ENCODE data around the gene MTARC2.
A peak's percentile ranks its signal among the peaks of the same experiment; 100 is the strongest.

Gene MTARC2

DNA sequence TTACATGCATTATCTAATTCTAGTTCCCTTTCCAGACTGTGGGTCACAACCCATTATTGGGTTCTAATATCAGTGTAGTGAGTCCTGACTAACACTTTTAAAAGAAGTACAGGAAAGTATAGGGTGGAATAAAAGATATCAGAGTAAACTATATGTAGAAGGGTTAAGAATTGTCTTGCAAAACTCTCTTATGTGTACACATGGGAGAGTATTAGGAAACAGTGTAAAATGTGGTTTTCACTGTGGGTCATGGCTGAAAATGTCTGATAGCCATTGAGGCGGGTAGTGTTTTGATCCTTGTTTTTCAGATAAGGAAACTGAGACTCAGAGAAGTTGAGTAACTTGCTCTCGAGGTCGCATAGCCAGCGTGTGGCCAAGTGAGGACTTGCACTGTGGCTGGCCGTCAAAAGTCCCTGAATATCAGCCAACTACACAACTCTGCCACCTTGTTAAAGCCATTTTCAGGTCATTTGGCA is 20.0 kb downstream of the MTARC2 start:
- DNase-seq (ENCODE audit: low read depth in 2 of 2) = no peak

DNA sequence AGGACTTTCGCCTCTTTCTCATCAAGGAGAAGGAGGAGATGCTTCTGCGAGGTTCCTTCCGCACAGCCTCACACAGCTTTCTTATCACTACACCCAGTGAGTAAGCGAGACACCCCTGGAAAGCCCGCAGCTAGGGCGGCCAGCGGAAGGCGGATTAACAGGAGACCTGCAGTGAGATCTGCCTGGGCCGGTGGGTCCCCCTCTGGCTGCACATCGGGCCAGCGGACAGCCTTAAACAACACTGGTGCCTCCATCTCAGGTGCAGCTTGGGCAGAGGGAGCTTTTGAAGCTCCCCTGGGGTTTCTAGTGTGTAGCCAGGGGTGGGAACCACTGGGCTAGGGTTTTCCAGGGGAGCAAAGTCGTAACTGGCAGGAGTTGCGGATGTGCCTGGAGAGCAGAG is 21.1 kb downstream of the MTARC2 start:
- no peak for DNase-seq (ENCODE audit: low read depth in 2 of 2)

DNA sequence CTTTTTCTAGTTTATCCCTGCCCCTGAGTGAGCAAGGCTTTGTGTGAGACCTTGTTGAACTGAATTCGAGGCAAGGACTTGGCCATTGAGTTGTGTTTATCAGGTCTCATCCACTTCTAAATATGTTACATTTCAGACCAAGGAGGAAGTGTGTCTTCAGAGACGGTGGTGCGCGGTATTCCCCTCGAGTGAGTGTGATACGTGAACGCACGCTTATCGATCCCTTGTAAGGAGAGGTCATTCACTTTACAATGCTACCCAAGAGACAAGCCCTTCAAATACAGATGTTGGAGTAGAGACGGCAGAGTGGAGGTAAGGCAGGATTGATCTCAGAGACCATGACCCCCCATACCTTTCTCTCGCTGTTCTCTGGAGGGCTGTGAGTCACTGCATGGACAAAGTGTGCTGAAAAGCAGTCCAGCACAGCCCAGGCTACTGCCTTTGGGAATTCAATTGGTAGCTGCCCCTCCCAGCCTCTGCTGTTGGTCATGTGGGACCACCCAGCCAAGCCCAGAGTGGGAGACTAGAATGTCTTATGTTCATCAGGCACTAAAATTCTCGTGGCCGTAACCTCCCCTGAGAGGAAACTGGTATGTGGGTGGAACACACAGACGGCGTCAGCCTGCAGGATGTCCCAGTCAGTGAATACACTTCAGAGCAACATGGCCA is 22.3 kb downstream of the MTARC2 start:
- DNase-seq (ENCODE audit: low read depth in 2 of 2) = no peak

DNA sequence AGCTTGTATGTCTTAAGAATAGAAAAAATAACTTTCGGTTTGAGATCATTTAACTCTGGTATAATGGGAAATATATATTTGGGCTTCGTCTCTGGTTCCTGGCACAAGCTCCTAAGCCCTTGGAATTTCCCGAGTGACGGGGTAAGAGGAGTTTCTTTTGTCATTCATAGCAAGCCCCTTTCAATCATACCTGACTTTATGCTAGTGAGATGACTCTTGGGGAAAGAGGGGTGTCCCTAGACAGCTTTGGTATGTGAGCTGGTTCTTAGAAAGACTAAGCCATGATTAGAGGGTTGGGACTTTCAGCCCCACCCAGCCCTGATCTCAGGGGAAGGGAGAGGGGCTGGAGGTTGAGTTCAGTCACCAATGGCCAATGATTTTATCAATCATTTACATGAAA is 24.7 kb downstream of the MTARC2 start:
- DNase-seq (ENCODE audit: low read depth in 2 of 2) = no peak

DNA sequence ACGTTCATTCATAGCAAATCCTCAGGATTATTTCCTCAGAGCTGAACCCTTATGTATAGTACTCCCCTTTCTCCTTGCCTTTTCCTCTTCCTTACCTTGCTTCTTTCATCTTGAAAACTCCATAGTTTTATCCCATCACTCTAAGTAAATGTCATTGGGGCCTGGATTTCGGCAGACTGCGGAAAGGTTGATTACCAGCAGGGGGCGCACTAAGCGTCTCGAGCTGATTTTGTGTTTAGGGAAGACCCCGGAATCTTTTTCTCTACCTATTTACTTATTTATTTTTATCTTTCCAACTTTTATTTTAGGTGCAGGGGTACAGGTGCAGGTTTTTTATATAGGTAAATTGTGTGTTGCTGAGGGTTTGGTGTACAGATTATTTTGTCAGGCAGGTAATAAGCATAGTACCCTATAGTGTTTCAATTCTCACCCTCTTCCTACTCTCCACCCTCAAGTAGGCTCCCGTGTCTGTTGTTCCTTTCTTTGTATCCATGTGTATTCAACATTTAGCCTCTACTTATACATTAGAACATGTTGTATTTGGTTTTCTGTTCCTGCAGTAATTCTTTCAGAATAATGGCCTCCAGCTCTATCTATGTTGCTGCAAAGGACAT is 27.2 kb downstream of the MTARC2 start:
- peak in 1 of 2 experiments; percentile 35 for DNase-seq (ENCODE audit: low read depth in 2 of 2)

DNA sequence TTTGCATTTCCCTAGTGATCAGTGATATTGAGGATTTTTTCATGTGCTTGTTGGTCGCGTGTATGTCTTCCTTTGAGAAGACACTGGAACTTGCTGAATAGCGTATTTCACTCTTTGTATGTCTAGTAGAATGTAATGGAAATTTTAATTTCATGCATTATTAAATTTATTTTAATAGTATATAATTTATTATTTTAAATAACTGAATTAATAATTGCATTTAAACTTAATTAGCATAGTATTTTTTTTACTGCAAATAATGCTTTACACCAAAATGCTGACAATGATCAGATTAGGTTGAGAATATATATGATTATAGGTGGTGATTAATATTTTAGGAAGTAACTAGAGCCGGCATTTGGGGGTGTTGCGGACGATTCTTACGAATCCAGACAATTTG is 28.1 kb downstream of the MTARC2 start:
- DNase-seq (ENCODE audit: low read depth in 2 of 2) = no peak

DNA sequence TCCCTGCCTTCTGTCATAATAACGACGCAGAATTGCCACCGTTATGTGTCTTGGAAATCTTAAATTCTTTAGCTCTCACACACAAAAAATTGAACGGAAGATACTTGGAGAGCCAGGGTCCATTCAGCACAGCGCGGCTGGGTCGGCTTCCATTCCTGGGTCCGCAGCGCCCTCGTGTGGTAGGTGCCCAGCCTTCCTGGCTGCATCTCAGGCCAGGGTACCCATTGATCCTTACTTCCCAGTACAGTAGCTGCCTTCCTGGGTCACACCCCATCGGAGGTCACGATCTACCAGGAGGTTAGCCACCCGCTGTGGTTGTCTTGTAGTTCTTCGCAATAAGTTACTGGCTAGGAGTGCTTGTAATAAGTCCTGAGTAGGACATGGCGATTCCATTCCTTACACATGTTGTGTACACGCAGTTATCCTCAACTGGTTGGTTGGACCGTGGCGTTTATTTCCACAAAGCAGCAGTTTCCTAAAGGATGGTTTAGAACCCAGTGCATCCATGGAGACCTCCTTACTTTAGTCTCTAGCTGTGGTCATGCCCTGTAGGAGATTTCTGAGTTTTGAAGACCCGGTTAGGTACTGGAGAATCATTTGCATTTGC is 28.7 kb downstream of the MTARC2 start:
- peak; percentile 54 to 68 for DNase-seq (ENCODE audit: low read depth in 2 of 2)

DNA sequence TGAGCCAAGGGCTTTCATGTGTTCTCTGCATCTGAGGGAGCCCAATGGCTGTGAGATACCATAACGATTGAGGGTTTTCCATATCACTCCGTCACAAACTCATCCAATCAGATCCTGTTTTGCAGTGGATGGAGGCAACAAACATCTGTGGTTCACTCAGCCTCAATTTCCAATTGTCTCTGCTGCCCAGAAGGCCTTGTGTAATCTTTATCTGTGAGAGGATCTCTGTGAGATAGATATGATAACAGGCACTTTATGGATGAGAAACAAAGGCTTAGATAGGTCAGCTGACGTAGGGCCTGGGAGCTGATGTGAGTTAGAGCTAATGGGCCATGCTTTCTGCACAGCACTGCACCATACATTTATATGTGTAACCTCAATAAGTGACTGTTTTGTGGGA is 35.3 kb downstream of the MTARC2 start:
- DNase-seq (ENCODE audit: low read depth in 2 of 2) = no peak

DNA sequence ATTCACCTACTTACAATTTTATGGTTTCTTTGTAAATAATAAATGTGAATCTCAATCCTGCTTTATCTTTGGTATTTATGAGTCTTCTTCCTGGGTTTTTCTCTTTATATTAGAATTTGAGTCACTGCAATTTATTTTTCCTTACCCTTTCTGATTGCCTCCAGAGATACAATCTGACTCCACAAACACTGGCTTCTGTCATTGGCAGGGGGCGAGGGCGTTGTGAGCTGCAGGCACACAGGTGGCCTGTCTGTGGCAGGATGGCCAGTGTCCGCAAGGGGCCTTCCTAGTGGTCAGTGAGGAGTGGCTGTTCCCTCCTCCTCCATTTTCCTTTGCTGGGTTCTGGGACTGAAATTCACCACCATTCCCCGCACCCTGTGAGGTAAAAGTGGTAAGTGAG is 36.6 kb downstream of the MTARC2 start:
- DNase-seq (ENCODE audit: low read depth in 2 of 2) = no peak

DNA sequence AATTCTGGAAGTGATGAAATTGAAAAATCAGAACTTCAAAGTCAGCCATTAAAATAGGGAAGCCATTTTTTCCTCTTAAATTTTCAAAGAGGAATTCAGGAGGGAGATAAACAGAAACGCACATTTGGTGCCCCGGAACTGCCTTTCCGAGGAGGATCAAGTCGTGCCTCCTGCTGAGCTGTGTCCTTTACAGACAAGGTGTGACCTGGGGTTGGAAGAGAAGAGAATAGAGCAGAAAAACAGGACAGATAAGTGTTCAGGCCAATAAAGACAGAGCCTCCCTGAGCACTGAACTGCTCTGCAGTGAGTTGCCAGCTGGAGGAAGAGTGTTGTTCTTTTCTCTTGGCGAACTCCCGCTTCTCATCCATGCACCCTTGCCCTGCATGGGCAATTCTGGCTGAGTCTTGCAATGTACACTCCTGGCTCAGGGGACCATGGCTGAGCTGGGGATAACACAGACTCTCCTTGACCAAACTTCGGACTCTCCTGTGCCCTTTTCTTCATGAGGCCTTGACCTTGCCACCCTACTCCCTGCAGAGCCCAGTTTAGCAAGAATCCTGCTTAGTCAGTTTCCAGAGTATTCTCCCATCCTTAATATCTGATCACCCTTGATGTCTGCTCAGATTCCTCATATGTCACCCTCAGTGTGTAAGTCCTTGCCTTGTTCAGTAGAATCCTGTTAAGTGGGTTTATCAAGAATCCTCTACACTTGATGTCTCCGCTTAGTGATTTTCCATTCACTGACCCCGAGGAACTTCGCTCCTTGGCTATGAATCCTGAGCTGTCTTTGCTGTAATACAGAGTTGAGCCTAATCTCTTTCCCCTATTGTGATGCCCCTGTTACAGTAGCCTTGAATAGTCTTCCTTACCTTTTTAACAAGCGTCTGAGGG is 37.3 kb downstream of the MTARC2 start:
- no peak for DNase-seq (ENCODE audit: low read depth in 2 of 2)

DNA sequence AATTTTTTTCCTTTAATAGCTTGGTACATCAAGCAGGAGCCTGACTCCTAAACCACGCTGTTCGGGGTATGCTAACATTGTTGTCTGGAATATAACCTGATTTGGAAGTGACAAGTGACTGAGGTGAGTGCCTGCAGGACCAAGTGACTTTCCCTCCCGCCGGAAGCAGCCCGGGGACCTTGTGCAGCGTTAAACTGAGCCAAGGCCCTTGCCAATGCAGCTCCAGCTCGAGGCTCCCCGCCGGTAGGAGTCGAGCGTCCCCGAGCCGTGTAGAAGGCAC is 37.9 kb downstream of the MTARC2 start:
- no peak for DNase-seq (ENCODE audit: low read depth in 2 of 2)

DNA sequence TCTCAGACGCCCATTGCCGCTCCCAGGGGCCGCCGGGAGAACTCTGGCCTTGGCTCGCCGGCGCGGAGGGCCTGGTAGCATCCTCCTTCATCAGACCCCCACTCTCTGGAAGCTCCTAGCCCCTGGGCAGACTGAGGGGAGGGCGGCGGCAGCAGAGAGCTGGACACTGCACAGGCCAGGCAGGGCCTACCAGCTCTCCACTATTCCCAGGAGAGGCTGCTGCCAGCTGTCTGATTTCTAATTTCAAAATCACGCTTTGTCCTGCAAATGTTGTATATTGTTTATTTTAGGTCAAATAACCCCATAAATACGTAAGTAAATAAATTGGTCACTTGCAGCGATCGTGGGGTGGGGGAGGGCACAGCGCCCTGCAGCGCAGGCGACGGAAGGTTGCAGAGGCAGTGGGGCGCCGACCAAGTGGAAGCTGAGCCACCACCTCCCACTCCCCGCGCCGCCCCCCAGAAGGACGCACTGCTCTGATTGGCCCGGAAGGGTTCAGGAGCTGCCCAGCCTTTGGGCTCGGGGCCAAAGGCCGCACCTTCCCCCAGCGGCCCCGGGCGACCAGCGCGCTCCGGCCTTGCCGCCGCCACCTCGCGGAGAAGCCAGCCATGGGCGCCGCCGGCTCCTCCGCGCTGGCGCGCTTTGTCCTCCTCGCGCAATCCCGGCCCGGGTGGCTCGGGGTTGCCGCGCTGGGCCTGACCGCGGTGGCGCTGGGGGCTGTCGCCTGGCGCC is 38.4 kb downstream of the MTARC2 start, which contains the start of gene MTARC1:
Gene MTARC1 (plus strand): TSS at position 577 of the 732 bp plus-strand sequence. CDS start 32 bp downstream, at position 609.
- DNase-seq (ENCODE audit: low read depth in 2 of 2) = no peak

DNA sequence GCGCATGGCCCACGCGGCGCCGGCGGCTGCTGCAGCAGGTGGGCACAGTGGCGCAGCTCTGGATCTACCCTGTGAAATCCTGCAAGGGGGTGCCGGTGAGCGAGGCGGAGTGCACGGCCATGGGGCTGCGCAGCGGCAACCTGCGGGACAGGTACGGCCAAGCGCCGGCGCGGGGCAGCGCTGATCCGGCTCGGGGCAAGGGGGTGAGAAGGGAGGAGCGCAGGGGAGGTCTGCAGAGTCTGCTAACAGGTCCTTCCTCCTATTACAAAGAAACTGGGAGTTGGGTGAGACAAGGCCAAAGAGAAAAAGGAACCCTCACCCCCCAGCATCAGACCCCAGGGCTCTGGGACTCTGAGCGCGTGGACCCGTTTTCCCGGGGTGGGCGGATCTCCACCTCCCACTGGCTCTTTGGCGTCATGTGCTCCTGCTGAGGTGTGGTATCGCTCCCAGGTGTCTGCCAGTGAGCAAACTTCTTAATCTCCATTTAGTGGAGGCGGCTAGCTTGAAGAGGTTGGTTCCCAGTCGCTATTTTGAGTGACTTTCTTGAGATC is 39.0 kb downstream of the MTARC2 start:
- DNase-seq (ENCODE audit: low read depth in 2 of 2) = no peak

DNA sequence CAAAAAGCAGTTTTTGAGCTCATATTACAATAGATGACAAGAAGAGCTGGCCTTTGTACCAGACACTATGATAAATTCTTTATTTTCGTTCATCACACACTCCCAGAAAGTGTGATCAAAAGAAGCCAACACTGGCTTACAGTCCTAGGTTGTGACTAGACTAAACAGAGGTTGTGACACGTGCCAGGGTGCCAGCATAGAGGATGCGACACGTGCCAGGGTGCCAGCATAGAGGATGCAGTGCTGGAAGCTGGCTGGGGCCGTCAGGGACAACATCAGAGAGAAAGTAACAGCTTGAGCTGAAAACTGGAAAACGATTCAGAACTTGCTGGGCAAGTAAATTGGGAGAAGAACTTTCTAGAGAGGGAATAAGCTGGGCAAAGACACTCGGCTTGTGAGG is 40.8 kb downstream of the MTARC2 start:
- no peak for DNase-seq (ENCODE audit: low read depth in 2 of 2)

DNA sequence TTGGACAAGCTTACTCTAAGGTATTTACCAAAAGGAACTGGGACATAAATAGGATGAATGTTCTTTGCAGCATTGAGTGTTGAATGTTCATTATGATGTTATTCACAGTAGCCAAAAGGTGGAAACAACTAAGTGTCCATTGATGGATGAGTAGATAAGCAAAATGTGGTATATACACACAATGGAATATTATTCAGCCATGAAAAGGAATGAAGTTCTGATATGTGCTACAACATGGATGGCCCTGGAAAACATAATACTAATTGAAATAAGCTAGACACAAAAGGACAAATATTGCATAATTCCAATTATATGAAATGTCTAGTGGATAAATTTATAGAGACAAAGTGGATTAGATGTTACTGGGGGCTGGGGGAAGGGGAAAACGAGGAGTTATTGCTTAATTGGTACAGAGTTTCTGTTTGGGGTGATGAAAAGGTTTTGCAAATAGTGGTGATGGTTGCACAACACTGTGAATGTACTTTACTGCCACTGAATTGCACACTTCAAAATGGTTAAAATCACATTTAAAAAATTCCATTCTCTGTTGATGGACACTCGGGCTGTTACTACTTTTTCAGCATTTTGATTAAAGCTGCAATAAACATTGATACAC is 41.5 kb downstream of the MTARC2 start:
- no peak for DNase-seq (ENCODE audit: low read depth in 2 of 2)

DNA sequence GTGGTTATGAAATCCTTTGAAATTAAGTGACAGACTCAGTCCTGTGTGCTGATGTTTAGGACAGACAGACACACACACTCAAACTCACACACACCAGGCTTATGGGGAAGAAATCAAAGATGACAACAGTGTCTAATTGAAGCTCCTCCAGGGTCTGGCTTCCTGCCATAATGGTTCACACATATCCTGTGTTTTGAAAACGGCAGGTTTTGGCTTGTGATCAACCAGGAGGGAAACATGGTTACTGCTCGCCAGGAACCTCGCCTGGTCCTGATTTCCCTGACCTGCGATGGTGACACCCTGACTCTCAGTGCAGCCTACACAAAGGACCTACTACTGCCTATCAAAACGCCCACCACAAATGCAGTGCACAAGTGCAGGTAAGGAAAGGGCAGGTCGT is 43.2 kb downstream of the MTARC2 start:
- no peak for DNase-seq (ENCODE audit: low read depth in 2 of 2)

DNA sequence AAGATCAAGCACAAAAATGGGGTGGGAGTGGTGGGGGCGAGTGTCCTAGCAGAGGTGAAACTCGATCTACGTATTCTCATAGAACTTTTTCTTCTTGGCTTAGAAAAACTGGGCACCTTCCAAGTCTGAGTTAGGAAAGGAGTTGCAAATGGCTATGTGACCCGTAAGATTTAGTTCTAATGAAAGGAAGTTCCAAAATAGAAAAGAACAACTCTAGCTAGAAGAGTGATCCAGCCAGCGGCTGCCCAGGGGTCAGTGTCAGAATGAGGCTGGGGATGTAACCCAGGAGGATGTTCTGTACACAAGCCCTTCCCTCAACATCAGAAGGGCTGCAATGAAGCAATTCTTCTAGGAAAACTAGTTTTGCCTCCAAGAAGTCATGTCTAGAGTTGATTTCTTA is 43.8 kb downstream of the MTARC2 start:
- DNase-seq (ENCODE audit: low read depth in 2 of 2) = no peak

DNA sequence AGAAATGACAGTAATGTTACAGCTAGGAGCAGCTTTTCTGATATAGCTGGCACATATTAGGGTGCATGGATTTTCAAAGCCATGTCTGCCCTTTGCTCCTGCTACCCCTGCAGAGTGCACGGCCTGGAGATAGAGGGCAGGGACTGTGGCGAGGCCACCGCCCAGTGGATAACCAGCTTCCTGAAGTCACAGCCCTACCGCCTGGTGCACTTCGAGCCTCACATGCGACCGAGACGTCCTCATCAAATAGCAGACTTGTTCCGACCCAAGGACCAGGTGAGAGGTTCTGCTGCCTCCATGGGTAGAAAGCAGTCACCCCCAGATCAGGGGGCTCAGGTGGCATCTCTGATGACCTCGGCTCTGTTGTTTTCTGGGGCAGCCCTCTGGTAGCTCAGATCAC is 48.4 kb downstream of the MTARC2 start:
- DNase-seq (ENCODE audit: low read depth in 2 of 2) = no peak

DNA sequence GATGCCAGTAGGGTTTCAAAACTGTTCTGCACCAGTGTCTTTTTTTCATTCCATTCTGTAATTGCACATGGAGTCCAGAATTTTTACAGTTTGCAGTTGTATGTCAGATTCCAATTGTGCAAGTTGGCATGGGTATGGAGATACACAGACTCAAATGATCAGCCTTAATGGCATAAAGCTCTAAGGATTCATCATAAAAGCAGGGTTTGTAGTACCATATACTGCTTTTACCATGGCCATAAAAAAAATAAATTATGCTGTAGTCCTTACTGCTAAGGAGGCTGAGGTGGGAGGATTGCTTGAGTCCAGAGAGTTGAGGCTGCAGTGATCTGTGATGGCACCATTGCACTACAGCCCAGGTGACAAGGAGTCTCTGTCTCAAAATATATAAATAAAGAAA is 48.9 kb downstream of the MTARC2 start:
- no peak for DNase-seq (ENCODE audit: low read depth in 2 of 2)

DNA sequence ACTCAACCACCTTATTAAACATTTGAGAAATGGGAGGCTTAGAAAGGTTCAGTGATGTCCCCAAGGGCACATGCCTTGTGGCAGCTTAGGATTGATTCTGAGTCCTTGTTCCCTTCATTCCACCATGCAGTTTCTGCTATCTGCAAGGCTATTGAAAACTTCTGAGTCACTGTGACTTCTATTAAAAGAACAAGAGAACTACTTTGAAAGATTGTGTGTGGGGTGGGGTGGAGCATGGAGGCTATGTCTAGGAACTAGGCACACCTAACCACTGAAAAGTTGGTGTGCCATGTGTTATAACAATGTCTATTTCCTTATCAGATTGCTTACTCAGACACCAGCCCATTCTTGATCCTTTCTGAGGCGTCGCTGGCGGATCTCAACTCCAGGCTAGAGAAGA is 49.4 kb downstream of the MTARC2 start:
- DNase-seq (ENCODE audit: low read depth in 2 of 2) = no peak

DNA sequence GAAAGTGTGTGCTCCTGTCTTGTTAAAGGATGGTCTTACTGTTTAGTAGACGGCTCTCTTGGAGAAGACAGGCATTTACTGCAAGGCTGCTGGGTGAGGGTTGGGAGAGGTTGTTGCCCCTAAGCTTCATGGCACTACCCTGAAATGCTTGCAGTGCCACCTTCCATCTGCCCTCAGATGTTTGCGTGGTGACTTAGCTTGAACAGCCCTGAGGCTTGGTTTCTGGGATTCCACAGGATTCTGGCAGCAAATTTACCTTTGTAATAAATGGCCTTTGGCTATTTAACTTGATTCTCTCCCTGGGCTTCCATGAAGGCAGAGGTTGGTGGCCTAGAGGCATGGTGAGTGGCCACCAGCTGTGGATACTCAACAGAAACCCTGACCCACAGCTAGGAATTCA is 50.2 kb downstream of the MTARC2 start:
- DNase-seq (ENCODE audit: low read depth in 2 of 2) = no peak

Data from stimulated activated CD4-positive, alpha-beta T cell treated with anti-CD3 and anti-CD28 coated beads, Interleukin-12 subunit alpha, Interleukin-12 subunit beta, amount 100 ng/mL, for 24 hours (primary cell).